ENCODE data around the gene SLC26A5.
"Not testable (repeated sequence)": the region's sequence is repeated elsewhere in the genome, so short reads cannot be mapped to it uniquely, and the experiment has no call there.

The SLC26A5 gene

GRCh38 chr7:103399687-103400086 is 46.3 kb downstream of the SLC26A5 start:
- DNase-seq (ENCODE audit: low read depth in 3 of 3), result not testable (repeated sequence)

GRCh38 chr7:103398483-103399127 is 47.4 kb downstream of the SLC26A5 start:
- no peak for DNase-seq (ENCODE audit: low read depth in 3 of 3)

GRCh38 chr7:103396471-103396870 is 49.5 kb downstream of the SLC26A5 start:
- DNase-seq (ENCODE audit: low read depth in 3 of 3), result no peak

GRCh38 chr7:103395071-103395470 is 50.9 kb downstream of the SLC26A5 start:
- no peak for DNase-seq (ENCODE audit: low read depth in 3 of 3)

- no peak for DNase-seq (ENCODE audit: low read depth in 3 of 3)
These were observed 51.4 kb downstream of the SLC26A5 start for GRCh38 chr7:103394566-103394965.

GRCh38 chr7:103391976-103392375 is 54.0 kb downstream of the SLC26A5 start:
- DNase-seq (ENCODE audit: low read depth in 3 of 3), result no peak

GRCh38 chr7:103391150-103391549 is 54.9 kb downstream of the SLC26A5 start:
- DNase-seq (ENCODE audit: low read depth in 3 of 3), result no peak

GRCh38 chr7:103389263-103389662 is 56.7 kb downstream of the SLC26A5 start:
- DNase-seq (ENCODE audit: low read depth in 3 of 3), result no peak

GRCh38 chr7:103388469-103389140 is 57.4 kb downstream of the SLC26A5 start:
- DNase-seq (ENCODE audit: low read depth in 3 of 3), result no peak

GRCh38 chr7:103387242-103387641 is 58.8 kb downstream of the SLC26A5 start:
- DNase-seq (ENCODE audit: low read depth in 3 of 3), result no peak

GRCh38 chr7:103382032-103382402 is 64.0 kb downstream of the SLC26A5 start:
- no peak for DNase-seq (ENCODE audit: low read depth in 3 of 3)

GRCh38 chr7:103381280-103382031 is 64.6 kb downstream of the SLC26A5 start:
- no peak for DNase-seq (ENCODE audit: low read depth in 3 of 3)

- DNase-seq (ENCODE audit: low read depth in 3 of 3), result no peak
These were observed 65.4 kb downstream of the SLC26A5 start for GRCh38 chr7:103380395-103381191.

- DNase-seq (ENCODE audit: low read depth in 3 of 3), result no peak
These were observed 66.6 kb downstream of the SLC26A5 start for GRCh38 chr7:103379270-103379975.

GRCh38 chr7:103373866-103374643 is 72.0 kb downstream of the SLC26A5 start:
- no peak for DNase-seq (ENCODE audit: low read depth in 3 of 3)

GRCh38 chr7:103369432-103369831 is 76.6 kb downstream of the SLC26A5 start:
- DNase-seq (ENCODE audit: low read depth in 3 of 3), result no peak

GRCh38 chr7:103349805-103350204 is 96.2 kb downstream of the SLC26A5 start:
- no peak for DNase-seq (ENCODE audit: low read depth in 3 of 3)

- no peak for DNase-seq (ENCODE audit: low read depth in 3 of 3)
These were observed 97.0 kb downstream of the SLC26A5 start for GRCh38 chr7:103348959-103349358.

- no peak for DNase-seq (ENCODE audit: low read depth in 3 of 3)
These were observed 97.6 kb downstream of the SLC26A5 start for GRCh38 chr7:103348452-103348851.

- DNase-seq (ENCODE audit: low read depth in 3 of 3), result peak; percentile 60 to 72 (median 65)
These were observed 98.3 kb downstream of the SLC26A5 start, which contains the start of gene PSMC2 for GRCh38 chr7:103347507-103348267. TSS of gene PSMC2 (plus strand) at chr7:103347643. CDS start at chr7:103347712, 69 bp downstream.

All from stimulated activated CD4-positive, alpha-beta T cell treated with anti-CD3 and anti-CD28 coated beads, TNF-alpha, amount 100 ng/mL, for 48 hours (primary cell).